ENCODE results near the gene SOS1.

Gene SOS1

DNA sequence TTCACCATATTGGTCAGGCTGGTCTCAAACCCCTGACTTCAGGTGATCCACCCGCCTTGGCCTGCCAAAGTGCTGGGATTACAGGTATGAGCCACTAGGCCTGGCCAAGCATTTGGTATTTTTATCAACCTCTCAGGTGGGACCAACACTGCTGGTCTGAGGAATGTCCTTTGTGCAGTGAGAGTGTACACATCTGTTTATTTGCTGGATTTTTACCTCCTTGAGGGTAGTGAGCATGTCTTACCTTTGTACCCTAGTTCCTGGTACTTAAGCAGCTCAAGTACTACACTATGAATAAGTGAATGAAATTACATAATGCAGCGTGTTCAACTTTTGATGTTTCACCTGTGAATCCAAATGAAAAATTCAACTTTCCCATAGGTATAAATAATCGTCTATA lies 29.8 kb downstream of the SOS1 start:
- TF ChIP-seq, protein P1, sequence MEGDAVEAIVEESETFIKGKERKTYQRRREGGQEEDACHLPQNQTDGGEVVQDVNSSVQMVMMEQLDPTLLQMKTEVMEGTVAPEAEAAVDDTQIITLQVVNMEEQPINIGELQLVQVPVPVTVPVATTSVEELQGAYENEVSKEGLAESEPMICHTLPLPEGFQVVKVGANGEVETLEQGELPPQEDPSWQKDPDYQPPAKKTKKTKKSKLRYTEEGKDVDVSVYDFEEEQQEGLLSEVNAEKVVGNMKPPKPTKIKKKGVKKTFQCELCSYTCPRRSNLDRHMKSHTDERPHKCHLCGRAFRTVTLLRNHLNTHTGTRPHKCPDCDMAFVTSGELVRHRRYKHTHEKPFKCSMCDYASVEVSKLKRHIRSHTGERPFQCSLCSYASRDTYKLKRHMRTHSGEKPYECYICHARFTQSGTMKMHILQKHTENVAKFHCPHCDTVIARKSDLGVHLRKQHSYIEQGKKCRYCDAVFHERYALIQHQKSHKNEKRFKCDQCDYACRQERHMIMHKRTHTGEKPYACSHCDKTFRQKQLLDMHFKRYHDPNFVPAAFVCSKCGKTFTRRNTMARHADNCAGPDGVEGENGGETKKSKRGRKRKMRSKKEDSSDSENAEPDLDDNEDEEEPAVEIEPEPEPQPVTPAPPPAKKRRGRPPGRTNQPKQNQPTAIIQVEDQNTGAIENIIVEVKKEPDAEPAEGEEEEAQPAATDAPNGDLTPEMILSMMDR (IDR thresholded peaks at IDR 0.05; ENCODE audit: low read depth, low read length) = no peak
- TF ChIP-seq POLR2A (IDR thresholded peaks at IDR 0.05; ENCODE audit: extremely low read depth, insufficient read length) (no peak), MYC (IDR thresholded peaks at IDR 0.05; ENCODE audit: low read depth, low read length) (no peak)

DNA sequence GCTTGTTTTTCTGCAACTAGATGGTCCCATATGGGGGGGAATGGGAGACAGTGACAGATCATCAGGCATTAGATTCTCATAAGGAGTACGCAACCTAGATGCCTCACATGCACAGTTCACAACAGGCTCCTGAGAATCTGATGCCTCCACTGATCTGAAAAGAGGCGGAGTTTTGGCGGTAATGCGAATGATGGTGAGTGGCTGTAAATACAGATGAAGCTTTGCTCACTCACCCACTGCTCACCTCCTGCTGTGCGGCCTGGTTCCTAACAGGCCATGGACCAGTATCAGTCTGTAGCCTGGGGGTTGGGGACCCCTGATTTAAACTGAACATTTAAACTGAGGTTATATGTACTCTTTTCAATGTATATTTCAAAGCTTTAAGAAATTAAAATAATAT lies 40.7 kb downstream of the SOS1 start:
- H3K4me3 ChIP-seq (ENCODE audit: low read depth, low read length) = no peak overlapping the region
- no peak for DNase-seq (ENCODE audit: low read depth)
- TF ChIP-seq, protein P1 (IDR thresholded peaks at IDR 0.05; ENCODE audit: low read depth, low read length) = no peak
- TF ChIP-seq MYC (IDR thresholded peaks at IDR 0.05; ENCODE audit: low read depth, low read length) (no peak), POLR2A (IDR thresholded peaks at IDR 0.05; ENCODE audit: extremely low read depth, insufficient read length) (no peak)

More for the DNA sequence above, 29.8 kb downstream of the SOS1 start:
- no peak overlapping the region for H3K4me3 ChIP-seq (ENCODE audit: low read depth, low read length)
- DNase-seq (ENCODE audit: low read depth) = no peak

DNA sequence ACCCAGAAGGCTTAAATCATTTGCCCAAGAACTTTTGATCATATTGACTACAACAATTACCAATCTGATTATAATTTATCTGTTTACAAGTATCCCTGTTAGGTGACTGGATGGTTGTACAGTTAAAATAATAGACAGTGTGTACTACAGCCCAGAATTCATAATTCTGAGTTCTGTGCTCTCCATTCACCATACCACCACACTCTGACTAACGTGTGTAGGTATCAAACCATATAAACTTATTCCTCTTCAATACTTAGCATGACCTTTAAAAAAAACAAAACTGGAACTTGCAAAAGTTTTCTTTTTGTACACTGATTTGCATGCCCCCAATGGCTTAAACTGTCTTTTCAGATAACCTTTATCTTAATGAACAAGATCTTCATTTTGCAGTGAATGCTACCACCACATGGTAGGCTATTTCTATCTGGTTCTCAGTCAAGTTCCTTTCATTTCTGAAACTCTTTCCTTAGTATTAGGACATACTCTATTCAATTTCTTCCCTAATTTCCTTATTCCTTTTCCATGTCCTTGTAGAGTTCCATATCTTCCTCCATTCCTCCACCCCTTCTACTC lies 50.9 kb downstream of the SOS1 start:
- H3K4me3 ChIP-seq (ENCODE audit: low read depth, low read length) = no peak overlapping the region
- no peak for DNase-seq (ENCODE audit: low read depth)
- TF ChIP-seq MYC (IDR thresholded peaks at IDR 0.05; ENCODE audit: low read depth, low read length) = no peak
- TF ChIP-seq, protein P2, sequence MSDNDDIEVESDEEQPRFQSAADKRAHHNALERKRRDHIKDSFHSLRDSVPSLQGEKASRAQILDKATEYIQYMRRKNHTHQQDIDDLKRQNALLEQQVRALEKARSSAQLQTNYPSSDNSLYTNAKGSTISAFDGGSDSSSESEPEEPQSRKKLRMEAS (IDR thresholded peaks at IDR 0.05; ENCODE audit: low read depth, low read length) = no peak
- TF ChIP-seq, protein P1 (IDR thresholded peaks at IDR 0.05; ENCODE audit: low read depth, low read length) = no peak
- TF ChIP-seq POLR2A (IDR thresholded peaks at IDR 0.05; ENCODE audit: extremely low read depth, insufficient read length) = no peak

DNA sequence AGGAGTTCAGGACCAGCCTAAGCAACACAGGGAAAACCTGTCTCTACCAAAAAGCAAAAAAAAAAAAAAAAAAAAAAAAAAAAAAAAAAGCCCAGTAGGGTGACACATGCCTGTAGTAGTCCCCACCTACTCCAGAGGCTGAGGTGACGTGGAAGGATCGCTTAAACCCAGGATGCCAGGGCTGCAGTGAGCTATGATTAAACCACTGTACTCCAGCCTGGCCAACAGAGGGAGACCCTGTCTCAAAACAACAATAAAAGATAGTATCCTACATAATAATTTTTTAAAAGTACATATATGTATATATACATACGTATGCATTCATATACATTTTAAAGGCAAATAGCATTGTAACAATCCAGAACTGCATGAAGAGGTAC lies 51.7 kb downstream of the SOS1 start:
- TF ChIP-seq POLR2A (IDR thresholded peaks at IDR 0.05; ENCODE audit: extremely low read depth, insufficient read length) = no peak
- no peak for TF ChIP-seq MYC (IDR thresholded peaks at IDR 0.05; ENCODE audit: low read depth, low read length)
- TF ChIP-seq, protein P2 (IDR thresholded peaks at IDR 0.05; ENCODE audit: low read depth, low read length) = no peak
- TF ChIP-seq, protein P1 (IDR thresholded peaks at IDR 0.05; ENCODE audit: low read depth, low read length) = no peak
- H3K4me3 ChIP-seq (ENCODE audit: low read depth, low read length) = no peak overlapping the region
- DNase-seq (ENCODE audit: low read depth) = no peak

DNA sequence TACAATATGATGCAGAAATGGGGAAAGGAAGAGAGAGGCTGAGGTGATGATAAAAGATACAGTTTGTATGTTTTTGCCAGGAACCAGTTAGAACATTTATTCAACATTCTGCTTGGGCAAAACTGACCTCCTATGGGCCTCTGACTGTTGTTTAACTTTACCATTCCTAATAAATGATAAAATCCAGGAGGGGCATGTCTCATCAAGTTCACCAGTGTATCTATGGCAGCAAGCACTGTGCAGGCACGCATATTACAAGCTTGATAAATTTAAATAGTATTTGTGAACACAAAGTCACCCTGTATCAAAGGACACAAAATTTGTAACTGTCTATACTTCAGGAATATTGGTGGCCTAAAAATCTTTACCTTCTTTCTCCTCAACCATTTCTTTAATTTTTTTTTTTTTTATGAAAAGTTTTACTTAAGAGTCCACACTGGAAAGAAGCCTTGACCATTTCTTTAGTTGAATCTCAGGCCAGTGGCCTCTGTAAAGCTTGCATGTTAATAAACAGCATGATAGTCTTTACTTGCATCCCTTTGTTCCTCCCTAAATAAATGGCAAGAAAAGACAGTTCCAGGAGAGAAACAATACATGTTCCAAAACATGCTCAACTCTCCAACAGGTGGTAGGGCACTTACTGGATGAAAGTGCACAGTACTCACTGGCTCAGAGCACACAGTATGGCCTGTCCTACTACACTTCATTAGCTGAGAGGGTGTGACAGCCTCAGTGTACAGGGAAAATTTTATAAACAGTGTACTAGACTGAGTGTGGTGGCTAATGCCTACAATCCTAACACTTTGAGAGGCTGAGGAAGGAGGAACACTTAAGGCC lies 52.3 kb downstream of the SOS1 start:
- DNase-seq (ENCODE audit: low read depth) = no peak
- TF ChIP-seq, protein P1 (IDR thresholded peaks at IDR 0.05; ENCODE audit: low read depth, low read length) = no peak
- TF ChIP-seq, protein P2 (IDR thresholded peaks at IDR 0.05; ENCODE audit: low read depth, low read length) = no peak
- TF ChIP-seq POLR2A (IDR thresholded peaks at IDR 0.05; ENCODE audit: extremely low read depth, insufficient read length) (no peak), MYC (IDR thresholded peaks at IDR 0.05; ENCODE audit: low read depth, low read length) (no peak)

More for the DNA sequence above, 52.3 kb downstream of the SOS1 start:
- H3K4me3 ChIP-seq (ENCODE audit: low read depth, low read length) = no peak overlapping the region
